Activated T-cell treated with anti-CD3 and anti-CD28 coated beads, Interleukin-2, amount 50 U/mL, for 48 hours (primary cell): ENCODE results near the gene HES7.
"Not testable (repeated sequence)": the region's sequence is repeated elsewhere in the genome, so short reads cannot be mapped to it uniquely, and the experiment has no call there.

ENCODE experiments used
- DNase-seq, 2 experiments: peaks; one replicate each; pipeline ENCODE4 v3.0.0-alpha.2; 2020

HES7 gene

DNA sequence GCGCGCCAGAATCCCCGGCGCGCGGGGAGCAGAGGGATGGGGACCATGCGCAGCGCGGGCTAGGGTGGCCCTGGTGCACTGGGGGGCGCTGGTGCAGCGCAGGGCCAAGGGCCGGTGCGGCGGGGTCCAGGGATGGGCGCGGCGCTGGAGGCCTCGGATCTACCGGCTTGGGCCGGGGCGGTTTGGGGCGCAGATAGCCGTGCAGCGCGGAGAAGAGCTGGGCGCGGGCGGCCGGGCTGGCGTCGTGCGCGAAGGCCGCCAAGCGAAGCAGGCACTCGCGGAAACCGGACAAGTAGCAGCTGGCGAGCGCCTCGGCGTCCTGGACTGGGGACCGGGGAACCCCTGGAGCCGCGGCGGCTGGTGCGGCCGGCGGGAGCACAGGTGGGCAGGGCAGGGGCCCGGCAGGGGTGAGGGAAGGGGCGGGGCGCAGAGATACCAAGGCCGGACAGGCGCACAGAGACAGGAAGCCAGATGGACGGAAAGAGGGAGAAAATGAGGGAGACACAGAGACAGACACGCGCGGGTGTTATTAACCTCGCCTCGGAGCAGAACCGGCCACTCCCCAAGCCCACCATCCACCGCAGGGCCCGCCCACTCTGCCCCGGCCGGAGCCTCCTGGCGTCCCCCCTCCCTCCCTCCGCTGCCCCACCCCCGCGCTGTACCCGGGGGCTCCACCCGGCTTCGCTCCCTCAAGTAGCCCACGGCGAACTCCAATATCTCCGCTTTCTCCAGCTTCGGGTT is 2.1 kb downstream of the HES7 start:
- DNase-seq: peak; percentile 80 to 83

DNA sequence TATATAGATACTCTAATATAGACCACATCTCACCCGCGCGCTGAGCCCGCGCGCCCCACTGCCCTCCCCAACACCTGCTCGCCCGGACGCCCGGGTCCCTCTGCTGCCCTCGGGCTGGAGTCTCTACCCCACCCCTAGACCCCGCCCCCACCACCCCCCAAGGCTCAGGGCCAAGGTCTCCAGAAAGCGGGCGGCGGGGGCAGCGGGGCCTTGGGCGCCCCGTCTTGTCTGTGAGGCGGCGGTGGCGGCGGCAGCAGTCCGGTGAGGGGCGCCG is 2.6 kb downstream of the HES7 start:
- no peak for DNase-seq

DNA sequence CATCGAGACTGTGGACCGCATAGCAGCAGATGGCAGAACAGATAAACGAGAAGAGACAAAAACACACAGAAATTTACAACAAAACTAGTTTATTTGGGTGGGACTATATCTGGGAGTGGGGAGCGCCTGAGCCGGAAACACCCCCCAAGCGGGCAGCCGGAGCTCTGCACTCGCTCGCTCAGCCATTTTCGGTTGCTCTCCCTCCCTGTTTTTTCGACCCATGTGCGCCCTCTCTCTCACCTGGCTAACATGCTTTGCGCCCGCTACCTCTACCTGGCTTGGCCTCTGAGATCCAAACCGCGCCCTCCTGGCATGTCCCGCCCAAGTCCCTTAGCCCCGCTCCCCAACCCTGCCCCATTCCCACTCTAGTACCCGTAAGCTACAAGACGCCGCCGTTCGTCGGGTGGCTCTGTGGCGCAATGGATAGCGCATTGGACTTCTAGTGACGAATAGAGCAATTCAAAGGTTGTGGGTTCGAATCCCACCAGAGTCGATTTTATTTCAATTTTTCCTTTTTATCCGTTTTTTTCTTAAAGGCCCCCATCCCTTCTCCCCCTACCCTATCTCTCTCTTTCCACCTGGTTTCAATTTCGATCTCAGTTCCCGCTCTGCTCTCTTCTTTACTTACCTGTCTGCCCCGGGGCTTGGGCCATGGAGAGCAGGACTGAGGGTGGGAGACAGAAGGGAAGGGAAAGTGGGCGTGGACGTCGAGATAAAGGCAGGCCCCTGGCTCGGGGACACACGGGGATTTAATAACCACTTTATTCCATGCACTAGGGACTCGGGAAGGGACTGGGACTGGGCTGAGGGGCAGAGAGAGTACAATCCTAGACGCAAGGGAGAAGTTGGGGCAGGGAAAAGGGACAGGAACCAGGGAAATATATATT is 3.1 kb downstream of the HES7 start:
- DNase-seq: peak; percentile 94 to 99

DNA sequence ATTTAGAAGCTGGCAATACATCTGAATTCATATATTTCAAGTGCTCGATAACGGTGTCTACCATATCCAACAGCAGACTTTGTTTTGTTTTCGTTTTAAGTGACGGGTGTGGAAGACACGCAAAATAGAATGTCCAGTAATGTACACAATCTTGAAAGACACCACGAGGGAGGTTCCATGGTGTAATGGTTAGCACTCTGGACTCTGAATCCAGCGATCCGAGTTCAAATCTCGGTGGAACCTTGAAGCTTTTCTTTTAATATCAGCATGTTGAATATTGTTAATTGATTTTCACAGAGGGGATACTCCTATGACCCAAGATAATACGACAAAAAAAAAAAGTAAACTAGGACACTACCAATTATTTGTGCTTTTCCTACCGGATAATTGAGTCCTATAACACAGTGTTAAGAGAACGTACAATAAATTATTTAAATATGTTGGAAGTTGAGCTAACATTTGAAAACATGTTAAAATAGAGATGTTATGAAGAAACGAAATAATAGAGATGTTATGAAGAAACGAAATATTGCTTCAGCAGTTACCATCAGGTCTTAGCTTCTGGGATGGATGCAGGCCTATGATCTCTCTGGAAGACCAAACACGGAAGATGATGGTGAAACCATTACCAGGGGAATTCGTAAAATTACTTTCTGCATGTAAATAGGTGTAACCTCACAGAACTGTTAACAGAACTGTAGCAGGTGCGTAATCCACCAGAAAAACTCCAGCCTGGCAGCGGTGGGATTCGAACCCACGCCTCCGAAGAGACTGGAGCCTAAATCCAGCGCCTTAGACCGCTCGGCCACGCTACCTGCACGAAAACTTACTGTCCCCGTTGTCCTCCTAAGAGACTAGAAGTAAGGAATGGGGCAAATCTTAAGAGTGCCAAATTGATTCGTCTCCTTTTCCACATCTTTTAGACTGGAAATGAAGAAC is 4.1 kb downstream of the HES7 start:
- peak; percentile 96 to 98 for DNase-seq

DNA sequence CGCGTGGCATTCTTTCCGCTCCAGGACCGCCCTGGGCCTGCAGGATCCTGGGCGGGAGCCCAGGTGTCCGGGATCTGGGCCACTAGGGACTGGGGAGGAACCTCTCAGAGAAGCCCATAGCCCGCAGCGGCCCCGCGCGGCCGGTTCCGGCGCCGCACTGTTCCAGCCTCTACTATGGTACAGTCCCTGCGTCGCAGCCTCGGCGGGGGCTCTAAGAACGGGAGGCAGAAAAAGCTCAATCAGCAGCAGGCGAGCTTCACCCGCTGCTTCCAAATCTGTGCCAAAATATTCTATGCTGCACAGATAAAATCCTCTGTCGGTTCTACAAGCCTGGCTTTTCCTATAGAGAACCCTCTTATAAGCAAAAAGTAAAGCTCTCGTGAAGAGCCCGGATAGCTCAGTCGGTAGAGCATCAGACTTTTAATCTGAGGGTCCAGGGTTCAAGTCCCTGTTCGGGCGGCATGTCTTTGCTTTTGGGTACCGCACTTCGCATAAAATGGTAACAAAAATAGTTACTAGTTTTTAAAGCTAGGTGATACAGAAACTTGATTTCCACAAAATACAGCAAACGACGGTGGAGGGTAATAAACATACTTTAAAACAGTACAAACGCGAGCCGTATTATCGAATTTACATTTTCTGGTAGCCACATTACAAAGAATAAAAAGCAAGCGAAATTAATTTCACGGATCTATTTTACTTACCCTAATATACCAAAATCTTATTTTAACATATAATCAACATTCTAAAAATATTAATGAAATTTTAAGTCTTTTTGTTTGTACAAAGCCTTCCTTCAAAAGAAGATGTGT is 4.9 kb downstream of the HES7 start:
- DNase-seq: peak; percentile 91 to 92

DNA sequence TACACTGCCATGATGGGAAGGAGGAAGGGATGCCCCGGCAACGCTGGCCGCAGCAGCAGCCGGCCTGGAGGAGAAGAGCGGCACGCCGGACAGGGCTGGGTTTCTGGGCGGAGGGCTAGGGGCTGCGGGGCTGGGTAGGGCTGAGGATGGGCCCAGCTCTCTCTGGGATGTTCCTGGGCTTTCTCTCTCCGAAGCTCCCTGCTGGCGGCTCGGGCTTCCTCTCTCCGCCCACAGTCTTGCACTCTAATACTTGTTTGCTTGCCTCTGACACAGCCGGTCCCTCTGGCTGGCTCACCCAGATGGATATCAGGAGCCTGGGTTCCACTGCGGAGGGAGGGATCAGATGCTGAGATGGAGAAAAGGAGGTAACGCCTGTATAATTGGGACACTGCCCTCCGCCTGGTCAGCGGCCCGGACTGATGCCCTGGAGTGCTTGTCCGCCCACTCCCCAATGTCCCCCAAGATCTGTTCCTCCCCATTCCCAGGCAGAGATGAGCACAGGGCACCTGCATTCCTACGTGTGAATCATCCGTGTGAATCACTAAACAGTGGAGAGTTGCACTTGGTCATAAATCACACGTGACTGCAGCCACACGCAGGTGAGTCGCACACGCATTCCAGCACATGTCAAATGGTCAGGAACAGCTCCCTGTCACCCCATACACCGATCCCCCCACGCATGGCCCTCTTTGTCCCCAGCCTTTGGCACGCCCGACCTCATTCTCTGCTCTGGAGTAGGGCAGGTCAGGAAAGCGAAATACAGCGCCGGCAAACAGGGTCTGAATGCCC is 5.7 kb downstream of the HES7 start, which contains the start of gene ALOXE3:
Gene ALOXE3 (minus strand): TSS at position 535 of the 789 bp plus-strand sequence. CDS start 524 bp downstream, at position 11.
- peak; percentile 40 to 52 for DNase-seq

DNA sequence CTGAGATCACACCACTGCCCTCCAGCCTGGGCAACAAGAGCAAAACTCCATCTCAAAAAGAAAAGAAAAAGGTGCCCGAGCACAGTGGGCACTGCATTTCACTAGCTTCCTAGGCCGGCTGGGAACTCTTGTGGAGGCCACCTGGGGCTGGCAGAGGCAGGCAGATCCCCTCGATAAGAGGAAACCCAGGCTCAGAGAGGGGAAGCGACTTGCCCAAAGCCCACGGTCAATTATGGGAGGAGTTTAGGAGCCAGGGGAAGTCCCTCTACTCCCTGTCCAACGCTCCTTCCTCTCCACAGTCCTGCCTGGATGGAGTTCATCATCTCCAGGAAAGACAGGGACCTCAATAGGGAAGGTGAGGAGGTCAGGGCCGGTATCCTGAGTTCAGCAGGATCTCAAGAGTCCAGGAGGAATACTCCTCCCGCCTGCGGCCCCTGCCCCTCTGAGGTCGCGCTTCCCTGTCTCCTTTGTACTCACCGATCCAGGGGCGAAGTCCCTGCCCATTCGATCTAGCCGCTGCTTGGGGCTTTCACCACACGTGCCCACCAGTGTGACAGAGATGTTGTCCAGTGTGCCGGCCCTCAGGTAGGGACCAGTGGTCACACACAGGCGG is 6.4 kb downstream of the HES7 start:
- no peak for DNase-seq

DNA sequence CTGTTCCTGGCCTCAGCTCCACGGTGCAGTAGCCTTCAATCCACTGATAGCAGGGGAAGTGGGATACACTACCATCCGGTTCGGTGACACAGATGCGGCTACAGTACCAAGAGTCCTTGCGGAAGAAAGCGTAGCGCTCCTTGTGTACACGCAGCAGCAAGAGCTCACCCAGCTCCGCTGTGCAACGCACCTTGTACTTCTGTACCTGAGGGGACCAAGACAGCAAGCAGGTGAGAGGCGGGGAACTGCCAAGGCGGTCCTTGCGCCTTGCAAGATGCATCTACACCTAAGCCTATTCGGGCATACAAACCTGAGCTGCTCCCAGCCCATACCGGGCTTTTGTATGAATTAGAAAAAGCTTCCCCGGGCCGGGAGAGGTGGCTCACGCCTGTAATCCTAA is 7.1 kb downstream of the HES7 start:
- peak in 1 of 2 experiments; percentile 28 for DNase-seq

DNA sequence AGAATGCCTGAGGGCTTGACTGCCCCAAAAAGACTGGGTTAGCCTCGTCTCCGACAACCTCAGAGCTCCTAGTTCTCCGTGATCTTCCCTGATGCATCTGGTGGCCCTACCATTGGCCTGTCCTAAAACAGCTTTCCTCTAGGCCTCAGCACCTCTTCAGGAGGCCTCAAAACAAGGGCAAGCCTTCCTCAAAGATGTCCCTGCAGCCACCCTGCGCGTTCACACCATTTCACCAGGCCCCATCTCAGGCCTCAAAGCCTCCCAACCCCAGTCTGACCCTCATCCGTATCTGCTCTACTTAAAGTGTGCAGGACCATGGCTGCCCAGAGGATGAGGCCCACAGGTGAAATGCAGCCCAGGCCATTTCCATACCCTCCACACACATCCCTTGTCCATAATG is 13.0 kb downstream of the HES7 start:
- no peak for DNase-seq

DNA sequence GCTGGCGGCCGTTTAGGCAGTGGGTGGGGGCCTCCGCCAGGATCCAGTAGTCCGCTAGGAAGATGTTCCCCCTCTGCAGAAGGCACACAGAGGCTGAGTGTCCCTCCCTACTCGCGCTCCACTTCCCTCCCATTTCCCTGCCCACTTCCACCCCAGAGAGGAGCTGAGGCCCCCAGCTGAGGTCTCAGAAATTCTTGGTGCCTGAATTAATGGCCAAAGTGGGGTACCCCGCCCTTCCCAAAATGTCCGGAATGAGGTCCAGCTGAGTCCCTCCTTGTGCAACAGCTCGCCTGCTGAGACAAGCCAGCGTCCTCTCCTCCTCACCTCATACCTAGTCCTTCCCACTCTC is 13.5 kb downstream of the HES7 start:
- no peak for DNase-seq

DNA sequence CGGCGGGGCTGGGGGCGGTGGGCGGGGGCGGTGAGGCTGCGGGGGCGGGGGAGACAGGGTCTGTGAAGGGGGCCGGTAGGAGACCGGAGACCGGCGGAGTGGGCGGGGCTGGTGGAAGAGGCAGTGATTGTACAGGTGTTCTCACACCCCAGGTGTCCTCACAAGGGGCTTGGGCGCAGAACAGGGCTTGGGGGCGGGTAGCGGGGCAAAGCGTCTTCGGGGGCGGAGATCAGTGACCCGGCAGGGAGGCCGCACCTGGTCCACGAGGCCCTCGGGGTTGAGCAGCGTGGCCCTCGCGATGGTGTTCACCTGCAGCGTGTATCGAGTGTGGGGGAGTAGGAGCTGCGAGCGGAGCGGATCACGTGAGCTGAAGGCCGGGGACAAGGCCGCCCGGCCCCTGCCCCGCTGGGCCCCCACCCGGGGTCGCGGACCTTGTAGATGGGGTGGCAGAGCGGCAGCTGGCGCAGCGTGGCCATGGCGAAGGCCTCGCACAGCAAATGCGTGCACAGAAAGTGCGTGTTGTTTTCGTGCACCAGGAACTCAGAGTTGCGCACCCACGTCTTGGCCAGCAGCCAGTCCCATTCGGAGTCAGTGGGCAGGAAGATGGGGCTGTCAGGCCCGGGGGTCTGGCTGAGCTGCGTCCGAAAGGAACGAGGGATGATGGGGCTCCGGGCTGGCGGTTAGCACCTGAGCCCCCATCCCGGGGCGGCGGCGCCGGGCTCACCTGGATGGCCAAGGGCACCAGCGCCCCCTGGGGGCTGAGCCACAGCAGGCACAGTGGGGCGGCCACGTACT is 14.0 kb downstream of the HES7 start:
- DNase-seq: peak; percentile 87

DNA sequence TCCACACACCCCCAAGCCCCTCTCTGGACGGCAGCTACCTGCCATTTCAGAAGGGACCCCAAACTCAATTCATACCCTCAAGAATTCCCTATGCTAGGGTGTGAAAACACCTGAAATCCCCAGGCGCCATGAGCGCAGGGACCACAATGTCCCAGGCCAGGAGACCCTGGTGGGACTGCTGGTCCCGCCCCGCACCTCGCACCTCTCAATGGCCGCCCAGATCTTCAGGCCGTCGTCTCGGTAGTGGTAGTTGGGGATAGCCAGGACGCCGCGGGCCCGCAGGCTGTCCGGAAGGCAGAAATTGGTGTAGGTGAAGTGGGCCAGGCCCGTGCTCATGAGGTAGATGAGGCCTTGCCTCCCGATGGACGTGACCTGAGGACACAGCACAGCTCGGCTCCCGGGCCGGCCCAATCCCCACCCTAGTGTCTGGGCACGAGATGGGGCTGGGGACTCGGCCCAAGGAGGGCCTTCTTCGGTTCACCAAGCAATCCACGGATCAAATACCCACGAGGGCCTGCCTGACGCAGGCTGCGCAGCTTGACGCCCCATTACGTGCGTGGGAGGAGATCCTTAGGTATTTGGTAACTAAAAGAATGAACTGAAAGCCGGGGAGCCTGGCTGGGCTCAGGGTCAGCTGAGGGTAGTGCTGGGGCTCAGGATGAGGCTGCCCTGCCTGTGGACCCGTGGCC is 14.8 kb downstream of the HES7 start:
- no peak for DNase-seq

DNA sequence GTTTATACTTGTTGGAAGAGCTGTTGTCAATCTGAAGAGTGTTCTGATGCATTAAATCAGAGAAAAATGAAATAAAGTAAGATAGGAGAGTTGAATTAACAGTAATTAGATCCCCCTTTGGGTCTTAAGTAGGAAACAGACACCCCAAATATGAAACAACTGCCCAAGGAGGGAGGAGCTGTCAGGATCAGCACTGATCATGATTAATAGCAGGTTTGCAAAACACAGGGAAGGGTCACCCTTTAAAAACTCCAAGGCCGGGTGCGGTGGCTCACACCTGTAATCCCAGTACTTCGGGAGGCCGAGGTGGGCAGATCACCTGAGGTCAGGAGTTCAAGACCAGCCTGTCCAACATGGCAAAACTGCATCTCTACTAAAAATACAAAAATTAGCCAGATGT is 16.9 kb downstream of the HES7 start:
- DNase-seq: not testable (repeated sequence)

DNA sequence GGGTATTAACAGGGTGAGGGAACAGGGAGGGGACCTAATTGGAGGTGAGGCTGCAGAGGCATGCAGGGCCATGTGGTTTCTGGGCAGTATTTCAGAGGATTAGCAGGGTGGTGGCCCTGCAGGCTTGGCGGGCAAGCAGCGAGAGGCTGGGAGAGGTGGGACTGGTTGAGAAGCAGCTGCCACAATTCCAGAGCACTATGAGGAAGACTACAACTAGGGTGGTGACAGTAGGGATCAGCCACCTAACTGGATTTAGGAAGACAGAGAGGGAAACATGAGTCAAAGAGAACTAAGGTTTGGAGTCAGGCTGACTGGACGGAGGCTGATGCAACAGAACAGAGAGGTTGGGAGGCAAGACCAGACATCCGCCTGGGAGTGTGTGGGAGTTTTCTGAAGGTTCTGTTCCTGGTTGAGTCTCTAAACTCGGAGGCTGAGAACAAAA is 17.9 kb downstream of the HES7 start:
- no peak for DNase-seq

DNA sequence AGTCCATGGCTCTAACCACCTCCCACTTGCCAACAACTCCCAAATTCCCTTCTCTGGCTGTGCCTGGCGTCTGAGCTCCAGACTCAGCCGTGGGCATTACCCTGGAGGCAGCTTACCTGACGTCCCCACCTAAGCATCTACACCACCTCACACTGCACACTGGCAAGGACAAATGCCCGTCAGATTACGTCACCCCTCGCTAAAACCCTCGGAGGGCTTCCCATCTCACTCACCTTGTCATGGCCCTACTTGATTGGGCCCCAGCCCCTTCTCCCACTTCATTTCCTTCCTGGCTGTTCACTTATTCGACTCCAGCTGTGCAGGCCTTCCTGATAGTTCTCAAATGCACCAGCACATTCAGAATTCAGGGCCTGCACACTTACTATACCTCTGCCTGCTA is 19.0 kb downstream of the HES7 start:
- DNase-seq: no peak

DNA sequence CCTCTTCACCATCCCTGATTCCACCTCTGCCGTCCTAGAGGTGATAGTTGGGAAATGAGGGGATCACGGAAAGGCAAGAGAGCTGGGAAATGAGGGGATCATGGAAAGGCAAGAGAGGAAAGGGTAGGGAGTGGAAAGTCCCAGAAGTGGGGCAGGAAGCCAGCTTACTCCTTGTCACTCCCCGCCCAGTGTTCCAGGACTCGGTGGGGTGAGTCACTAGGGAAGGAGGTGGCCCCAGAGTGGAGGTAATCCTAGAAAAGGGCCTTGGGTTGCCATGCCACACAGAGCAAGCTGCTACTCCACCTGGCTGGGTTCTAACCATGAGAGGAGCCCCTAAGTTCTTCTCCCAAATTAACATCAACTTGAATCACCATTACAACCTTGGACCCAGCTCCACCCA is 20.4 kb downstream of the HES7 start:
- no peak for DNase-seq

DNA sequence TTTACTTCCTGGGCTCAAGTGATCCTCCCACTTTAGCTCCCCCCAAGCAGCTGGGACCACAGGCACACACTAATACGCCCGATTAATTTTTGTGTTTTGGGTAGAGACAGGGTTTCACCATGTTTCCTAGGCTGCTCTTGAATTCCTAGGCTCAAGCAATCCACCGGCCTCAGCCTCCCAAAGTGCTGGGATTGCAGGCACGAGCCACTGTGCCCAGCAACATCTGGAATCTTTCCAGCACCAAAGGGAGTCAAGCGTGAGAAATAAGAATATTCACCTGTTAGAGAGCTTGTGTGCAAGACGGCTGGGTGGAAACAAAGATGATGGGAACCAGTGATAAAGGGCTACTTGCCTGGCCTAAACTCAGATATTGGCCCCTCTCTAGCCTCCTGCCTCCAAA is 22.2 kb downstream of the HES7 start:
- DNase-seq: no peak

DNA sequence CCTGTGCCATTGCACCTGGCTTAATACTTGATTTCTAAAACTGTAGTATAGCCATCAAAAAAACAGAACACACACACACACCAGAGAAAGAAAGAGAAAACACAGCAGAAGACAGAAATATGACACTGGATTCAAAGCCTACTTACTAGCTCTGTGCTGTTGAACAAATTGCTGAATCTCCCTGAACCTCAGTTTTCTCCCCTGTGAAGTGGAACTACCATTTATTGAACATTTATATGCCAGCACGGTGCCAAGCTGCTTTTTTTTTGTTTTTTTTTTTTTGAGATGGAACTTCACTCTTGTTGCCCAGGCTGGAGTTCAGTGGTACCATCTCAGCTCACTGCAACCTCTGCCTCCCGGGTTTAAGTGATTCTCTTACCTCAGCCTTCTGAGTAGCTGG is 23.1 kb downstream of the HES7 start:
- no peak for DNase-seq

DNA sequence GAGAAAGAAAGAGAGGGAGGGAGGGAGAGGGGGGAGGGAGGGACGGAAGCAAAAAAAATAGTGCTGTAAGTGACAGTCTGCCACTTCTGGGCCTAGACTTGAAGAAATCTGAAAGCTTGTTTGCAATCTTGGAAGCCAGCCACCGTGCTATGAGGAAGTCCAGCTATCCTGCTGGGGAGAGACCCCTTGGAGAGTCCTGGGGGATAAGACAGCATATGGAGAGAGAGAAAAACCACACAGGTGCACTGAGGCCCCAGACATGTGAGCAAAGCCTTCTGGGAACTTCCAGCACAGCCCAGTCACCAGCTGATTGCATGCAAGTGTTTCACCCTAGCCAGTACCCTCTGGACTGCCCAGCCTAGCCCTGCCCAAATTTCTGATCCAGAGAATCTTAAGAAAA is 23.8 kb downstream of the HES7 start:
- DNase-seq: no peak

DNA sequence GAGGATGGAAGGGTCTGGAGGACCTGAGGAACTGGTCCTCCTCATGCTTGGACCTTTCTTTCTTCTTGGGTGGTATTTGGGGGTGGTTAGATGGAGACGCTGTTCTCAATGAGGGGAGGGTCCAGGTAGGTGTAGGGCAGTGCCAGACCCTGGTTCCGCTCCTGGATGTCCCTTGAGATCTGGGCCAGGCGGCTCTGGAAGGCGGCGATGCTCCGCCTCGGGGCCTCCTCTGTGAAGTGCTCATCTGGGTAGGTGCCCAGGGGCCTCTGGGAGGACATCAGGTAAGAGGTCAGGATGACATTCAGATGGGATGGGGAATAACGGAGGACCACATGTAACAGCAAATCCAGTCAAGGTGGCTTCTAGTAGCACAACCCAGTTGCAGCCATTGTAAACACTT is 27.4 kb downstream of the HES7 start:
- DNase-seq: no peak
